Natural killer cell (primary cell): Measurements from ENCODE around the gene ENPP7. TPM values are rescaled to one million over a fixed set of nuclear protein-coding genes. Genes with fewer than 3 reads are reported as not detected.

Experiments used
- ATAC-seq, 3 donors: fragments of 150-1000 bp in 2 of 3; fragments of 200-7000 bp in 1 of 3; cut with Tn5 transposase; 1 replicate in 1 of 3; 2 replicates in 2 of 3; pipeline ENCODE4 v1.10.0; 2021; ENCODE audit warnings: mild to moderate bottlenecking in 2 of 3, moderate library complexity in 2 of 3
- DNase-seq, 2 donors: peaks; one replicate each; pipeline versions ENCODE4 v3.0.0 to v3.0.0-alpha.2; 2013 to 2021; ENCODE audit warnings: mixed read lengths in 1 of 2
- H3K27ac ChIP-seq: one replicate; pipeline ENCODE4 v1.5.1; 2013; ENCODE audit warnings: mild to moderate bottlenecking, low read length
- H3K27me3 ChIP-seq: one replicate; pipeline ENCODE4 v1.6.1; 2013; ENCODE audit warnings: low read length; ENCODE audit not compliant: control insufficient read depth, insufficient read depth
- H3K36me3 ChIP-seq: one replicate; pipeline ENCODE4 v1.6.1; 2013; ENCODE audit warnings: low read length; ENCODE audit not compliant: control insufficient read depth, insufficient read depth
- H3K4me1 ChIP-seq: one replicate; pipeline ENCODE4 v1.6.1; 2013; ENCODE audit warnings: low read length; ENCODE audit not compliant: control insufficient read depth, insufficient read depth
- H3K4me3 ChIP-seq: one replicate; pipeline ENCODE4 v1.5.1; 2013; ENCODE audit warnings: low read length
- H3K9me3 ChIP-seq: one replicate; pipeline ENCODE4 v1.6.1; 2013; ENCODE audit warnings: low read length; ENCODE audit not compliant: control insufficient read depth, insufficient read depth
- H3K27ac Mint-ChIP-seq, 2 donors: one replicate each; pipeline ENCODE4 v1.8.0; 2022; ENCODE audit warnings: mild to moderate bottlenecking in 2 of 2, mixed read lengths in 2 of 2, moderate library complexity in 1 of 2
- H3K27me3 Mint-ChIP-seq, 2 donors: one replicate each; pipeline ENCODE4 v1.8.0; 2022; ENCODE audit warnings: low read depth in 2 of 2, mixed read lengths in 2 of 2
- H3K36me3 Mint-ChIP-seq: one replicate; pipeline ENCODE4 v1.8.0; 2022; ENCODE audit warnings: mixed read lengths
- H3K4me1 Mint-ChIP-seq, 2 donors: one replicate each; pipeline ENCODE4 v1.8.0; 2022; ENCODE audit warnings: mixed read lengths in 2 of 2
- H3K4me3 Mint-ChIP-seq: one replicate; pipeline ENCODE4 v1.8.0; 2022; ENCODE audit warnings: mild to moderate bottlenecking, moderate library complexity, mixed read lengths
- H3K9me3 Mint-ChIP-seq, 2 donors: one replicate each; pipeline ENCODE4 v1.8.0; 2022; ENCODE audit warnings: mixed read lengths in 2 of 2
- WGBS: methylation state at CpG from one replicate; pipeline ENCODE4 v1.1.7; 2013; ENCODE audit warnings: missing lambda C conversion rate; ENCODE audit not compliant: insufficient coverage; 5-methylcytosine and 5-hydroxymethylcytosine counted together
- intact Hi-C: fragments of 100-400 bp; cut with micrococcal nuclease; formaldehyde crosslinking; loops from one replicate; pipeline ENCODE4 v1.14.2; 2022
- total RNA-seq, 4 donors: library from RNA; stranded (reverse); fragments of 120-200 nt in 1 of 4; gene quantifications; one replicate each; pipeline versions ENCODE4 v1.2.3 to v1.2.4, GENCODE V29; 2013 to 2022
- TF ChIP-seq, protein P1 (sequence below): fragments of 200-600 bp; IDR thresholded peaks from one replicate; pipeline ENCODE4 v1.8.0; 2022; ENCODE audit warnings: antibody characterized with exemption

The ENPP7 gene
- total RNA-seq, 3 donors from 2014 or later (not counting 1 experiment from before 2014, with no cell fraction given) = 0.95 TPM; not detected in 2

- DNase-seq (no peak), ATAC-seq (no peak)
- Histone ChIP-seq H3K27me3 (peaks cover 36% of the 10 kb centered on the region), H3K4me1 (peaks cover 17% of the 10 kb centered on the region), H3K4me3 (no peak overlapping the region), H3K27ac (no peak overlapping the region), H3K9me3 (no peaks in the 10 kb centered on the region), H3K36me3 (no peaks in the 10 kb centered on the region)
- no peak overlapping the region for H3K4me3 Mint-ChIP-seq
- no peak overlapping the region for H3K27ac Mint-ChIP-seq
- H3K36me3 Mint-ChIP-seq = no peaks in the 10 kb centered on the region
- peaks cover 9 to 13% of the 10 kb centered on the region in 2 donors for H3K4me1 Mint-ChIP-seq
- peaks cover 49 to 60% of the 10 kb centered on the region in 2 donors for H3K27me3 Mint-ChIP-seq
- WGBS = 44% methylated on average over 27 of the region's 27 CpGs
- intact Hi-C loops = loop anchor here (10.0 kb wide), 1 partner anchor 133 kb away; no protein-coding TSS in a partner anchor
- H3K9me3 Mint-ChIP-seq = no peaks in the 10 kb centered on the region
- TF ChIP-seq, protein P1, sequence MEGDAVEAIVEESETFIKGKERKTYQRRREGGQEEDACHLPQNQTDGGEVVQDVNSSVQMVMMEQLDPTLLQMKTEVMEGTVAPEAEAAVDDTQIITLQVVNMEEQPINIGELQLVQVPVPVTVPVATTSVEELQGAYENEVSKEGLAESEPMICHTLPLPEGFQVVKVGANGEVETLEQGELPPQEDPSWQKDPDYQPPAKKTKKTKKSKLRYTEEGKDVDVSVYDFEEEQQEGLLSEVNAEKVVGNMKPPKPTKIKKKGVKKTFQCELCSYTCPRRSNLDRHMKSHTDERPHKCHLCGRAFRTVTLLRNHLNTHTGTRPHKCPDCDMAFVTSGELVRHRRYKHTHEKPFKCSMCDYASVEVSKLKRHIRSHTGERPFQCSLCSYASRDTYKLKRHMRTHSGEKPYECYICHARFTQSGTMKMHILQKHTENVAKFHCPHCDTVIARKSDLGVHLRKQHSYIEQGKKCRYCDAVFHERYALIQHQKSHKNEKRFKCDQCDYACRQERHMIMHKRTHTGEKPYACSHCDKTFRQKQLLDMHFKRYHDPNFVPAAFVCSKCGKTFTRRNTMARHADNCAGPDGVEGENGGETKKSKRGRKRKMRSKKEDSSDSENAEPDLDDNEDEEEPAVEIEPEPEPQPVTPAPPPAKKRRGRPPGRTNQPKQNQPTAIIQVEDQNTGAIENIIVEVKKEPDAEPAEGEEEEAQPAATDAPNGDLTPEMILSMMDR = no peak
Measured at GRCh38 chr17:79781736-79782575, 51.2 kb downstream of the ENPP7 start.

DNA sequence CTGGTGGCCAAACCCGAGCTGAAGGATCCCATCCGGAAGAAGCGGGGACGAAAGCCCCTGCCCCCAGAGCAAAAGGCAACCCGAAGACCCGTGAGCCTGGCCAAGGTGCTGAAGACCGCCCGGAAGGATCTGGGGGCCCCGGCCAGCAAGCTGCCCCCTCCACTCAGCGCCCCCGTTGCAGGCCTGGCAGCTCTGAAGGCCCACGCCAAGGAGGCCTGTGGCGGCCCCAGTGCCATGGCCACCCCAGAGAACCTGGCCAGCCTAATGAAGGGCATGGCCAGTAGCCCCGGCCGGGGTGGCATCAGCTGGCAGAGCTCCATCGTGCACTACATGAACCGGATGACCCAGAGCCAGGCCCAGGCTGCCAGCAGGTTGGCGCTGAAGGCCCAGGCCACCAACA lies 53.1 kb downstream of the ENPP7 start:
- TF ChIP-seq, protein P1 = no peak
- no peaks in the 10 kb centered on the region for H3K36me3 ChIP-seq
- Mint-ChIP-seq H3K4me1 (peaks cover 2 to 9% of the 10 kb centered on the region in 2 donors), H3K4me3 (no peak overlapping the region), H3K27me3 (peaks cover 67 to 71% of the 10 kb centered on the region in 2 donors), H3K9me3 (no peaks in the 10 kb centered on the region), H3K36me3 (no peaks in the 10 kb centered on the region), H3K27ac (no peak overlapping the region)
- WGBS = 93% methylated on average over 18 of the region's 18 CpGs
- H3K27ac ChIP-seq = no peak overlapping the region
- H3K27me3 ChIP-seq = peaks cover 38% of the 10 kb centered on the region
- intact Hi-C loops = loop anchor here (10.0 kb wide), 1 partner anchor 131 kb away; no protein-coding TSS in a partner anchor
- no peak for ATAC-seq
- DNase-seq = no peak
- no peaks in the 10 kb centered on the region for H3K9me3 ChIP-seq
- no peak overlapping the region for H3K4me3 ChIP-seq
- peaks cover 5% of the 10 kb centered on the region for H3K4me1 ChIP-seq

DNA sequence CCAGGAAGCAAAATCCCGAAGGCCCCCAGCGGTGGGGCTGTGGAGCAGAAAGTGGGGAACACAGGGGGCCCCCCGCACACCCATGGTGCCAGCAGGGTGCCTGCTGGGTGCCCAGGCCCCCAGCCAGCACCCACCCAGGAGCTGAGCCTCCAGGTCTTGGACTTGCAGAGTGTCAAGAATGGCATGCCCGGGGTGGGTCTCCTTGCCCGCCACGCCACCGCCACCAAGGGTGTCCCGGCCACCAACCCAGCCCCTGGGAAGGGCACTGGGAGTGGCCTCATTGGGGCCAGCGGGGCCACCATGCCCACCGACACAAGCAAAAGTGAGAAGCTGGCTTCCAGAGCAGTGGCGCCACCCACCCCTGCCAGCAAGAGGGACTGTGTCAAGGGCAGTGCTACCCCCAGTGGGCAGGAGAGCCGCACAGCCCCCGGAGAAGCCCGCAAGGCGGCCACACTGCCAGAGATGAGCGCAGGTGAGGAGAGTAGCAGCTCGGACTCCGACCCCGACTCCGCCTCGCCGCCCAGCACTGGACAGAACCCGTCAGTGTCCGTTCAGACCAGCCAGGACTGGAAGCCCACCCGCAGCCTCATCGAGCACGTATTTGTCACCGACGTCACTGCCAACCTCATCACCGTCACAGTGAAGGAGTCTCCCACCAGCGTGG lies 53.7 kb downstream of the ENPP7 start:
- Histone ChIP-seq H3K36me3 (no peaks in the 10 kb centered on the region), H3K27me3 (peaks cover 38% of the 10 kb centered on the region), H3K4me3 (no peak overlapping the region), H3K9me3 (no peaks in the 10 kb centered on the region), H3K4me1 (peaks cover 3% of the 10 kb centered on the region), H3K27ac (no peak overlapping the region)
- Mint-ChIP-seq H3K27ac (no peak overlapping the region), H3K4me3 (no peak overlapping the region), H3K4me1 (peaks cover 0 to 7% of the 10 kb centered on the region in 2 donors), H3K9me3 (no peaks in the 10 kb centered on the region), H3K36me3 (no peaks in the 10 kb centered on the region), H3K27me3 (peaks cover 72 to 73% of the 10 kb centered on the region in 2 donors)
- DNase-seq = no peak
- ATAC-seq = no peak
- WGBS = 96% methylated on average over 31 of the region's 31 CpGs
- TF ChIP-seq, protein P1 = no peak
- intact Hi-C loops = loop anchor here (10.0 kb wide), 1 partner anchor 130 kb away; no protein-coding TSS in a partner anchor
